ENCODE measurements around the gene SFXN2.

- TF ChIP-seq CTCF (IDR thresholded peaks at IDR 0.05) (no peak), POLR2A (IDR thresholded peaks at IDR 0.05) (no peak)
Measured at GRCh38 chr10:102710609-102711008, 3.8 kb upstream of the SFXN2 start.

Data from adrenal gland (tissue), 5 donors.